ENCODE results near the gene ZNF441. TPM values are rescaled to one million over a fixed set of nuclear protein-coding genes. Genes with fewer than 3 reads are reported as not detected.

The ZNF441 gene
- total and polyA plus RNA-seq, 10 of the 15 experiments (the other 5 are each of a cell fraction or from before 2014, with no cell fraction given) = 1.0 to 9.4 (median 4.3) TPM

GRCh38 chr19:11833541-11833940 is 66.7 kb downstream of the ZNF441 start:
- Histone ChIP-seq H2AFZ (ENCODE audit: control insufficient read depth, low read depth, low read length) (no peak overlapping the region), H3K27me3 (replicated peaks in 1 of 2; ENCODE audit: control insufficient read depth in 2 of 2, insufficient read depth in 2 of 2, low read length in 1 of 2) (no peaks in the 10 kb centered on the region), H3K4me2 (ENCODE audit: control insufficient read depth, insufficient read depth) (no peak overlapping the region), H3K9me3 (replicated peaks; ENCODE audit: control insufficient read depth, insufficient read depth, low read length) (peaks cover 35% of the 10 kb centered on the region), H3K4me3 (no peak overlapping the region), H3K27ac (ENCODE audit: control insufficient read depth, insufficient read depth) (no peak overlapping the region), H3K79me2 (ENCODE audit: control insufficient read depth, insufficient read depth, low read length) (no peaks in the 10 kb centered on the region), H3K36me3 (ENCODE audit: control insufficient read depth in 2 of 2, insufficient read depth in 2 of 2, low read length in 1 of 2) (peaks cover 1 to 16% of the 10 kb centered on the region in 2 experiments; a peak in 1 of 4 replicates), H3K9ac (ENCODE audit: control insufficient read depth, insufficient read depth, low read length) (no peak overlapping the region), H3K4me1 (ENCODE audit: control insufficient read depth, insufficient read depth, low read length) (no peaks in the 10 kb centered on the region), H4K20me1 (ENCODE audit: control insufficient read depth, insufficient read depth) (no peaks in the 10 kb centered on the region)
- in situ Hi-C loops (cut with MboI) (no loop called here), intact Hi-C loops (cut with micrococcal nuclease; ENCODE audit: unreplicated experiment) (no loop called here)
- DNase-seq (ENCODE audit: low read depth, low spot score) = no peak
- no peak for ATAC-seq
- TF ChIP-seq RB1 (IDR thresholded peaks at IDR 0.05; ENCODE audit: borderline replicate concordance) (no peak), MTA2 (IDR thresholded peaks at IDR 0.05; ENCODE audit: low read depth) (no peak), MYC (IDR thresholded peaks at IDR 0.05; ENCODE audit: insufficient read depth, insufficient read length, insufficient replicate concordance, low read length, severe bottlenecking) (no peak), POU2F2 (IDR thresholded peaks at IDR 0.05; ENCODE audit: borderline replicate concordance, low read depth, low read length) (no peak), USF2 (IDR thresholded peaks at IDR 0.05; ENCODE audit: borderline replicate concordance, low read depth, low read length) (no peak), ETV6 (conservative IDR thresholded peaks at IDR 0.05 in 1 of 2, IDR thresholded peaks at IDR 0.05 in 1 of 2; ENCODE audit: borderline replicate concordance in 1 of 2, low read depth in 1 of 2) (no peak), ZBTB33 (IDR thresholded peaks at IDR 0.05) (no peak), ZNF384 (IDR thresholded peaks at IDR 0.05; ENCODE audit: borderline replicate concordance, low read depth, low read length) (no peak), CREM (IDR thresholded peaks at IDR 0.05; ENCODE audit: low read depth) (no peak), STAT3 (IDR thresholded peaks at IDR 0.05; ENCODE audit: low read depth, low read length) (no peak)
- TF ChIP-seq, protein P1, sequence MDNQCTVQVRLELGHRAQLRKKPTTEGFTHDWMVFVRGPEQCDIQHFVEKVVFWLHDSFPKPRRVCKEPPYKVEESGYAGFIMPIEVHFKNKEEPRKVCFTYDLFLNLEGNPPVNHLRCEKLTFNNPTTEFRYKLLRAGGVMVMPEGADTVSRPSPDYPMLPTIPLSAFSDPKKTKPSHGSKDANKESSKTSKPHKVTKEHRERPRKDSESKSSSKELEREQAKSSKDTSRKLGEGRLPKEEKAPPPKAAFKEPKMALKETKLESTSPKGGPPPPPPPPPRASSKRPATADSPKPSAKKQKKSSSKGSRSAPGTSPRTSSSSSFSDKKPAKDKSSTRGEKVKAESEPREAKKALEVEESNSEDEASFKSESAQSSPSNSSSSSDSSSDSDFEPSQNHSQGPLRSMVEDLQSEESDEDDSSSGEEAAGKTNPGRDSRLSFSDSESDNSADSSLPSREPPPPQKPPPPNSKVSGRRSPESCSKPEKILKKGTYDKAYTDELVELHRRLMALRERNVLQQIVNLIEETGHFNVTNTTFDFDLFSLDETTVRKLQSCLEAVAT (IDR thresholded peaks at IDR 0.05) = no peak
- ChIA-PET POLR2A (no interaction called here), RAD21 (ENCODE audit: unreplicated experiment) (no interaction called here), CTCF (no interaction called here), SMC1A (ENCODE audit: uncharacterized antibody, unreplicated experiment) (no interaction called here)
- no peak for FAIRE-seq
- 93% methylated on average over 2 of the region's 2 CpGs for WGBS (ENCODE audit: insufficient coverage, insufficient replicate concordance, low lambda C conversion rate, missing lambda C conversion rate)
- BruUV-seq (replicated peaks) = no TSS peak

Other genes with a start within 250 kb of the ZNF441 start
Only the 7 nearest of the 12 such genes appear.
- gene ZNF627, start 169.5 kb upstream of the ZNF441 start, total RNA-seq (2014; rRNA removed) = 10.9 and 12.5 TPM in 2 replicates
- 13.6 and 14.1 TPM in 2 replicates for gene ZNF627, start 169.5 kb upstream of the ZNF441 start, total RNA-seq (2014; rRNA removed; fragmentation: Illumina TruSeq; extraction: Trizol)
- 9.8 and 10.3 TPM in 2 replicates for gene ZNF627, start 169.5 kb upstream of the ZNF441 start, total RNA-seq (2021)
- gene ZNF627, start 169.5 kb upstream of the ZNF441 start, polyA plus RNA-seq (2011; rRNA removed) = 13.7 and 19.8 TPM in 2 replicates
- 10.6 and 11.4 TPM in 2 replicates for gene ZNF627, start 169.5 kb upstream of the ZNF441 start, polyA plus RNA-seq (2014; fragmentation: Illumina TruSeq; extraction: Trizol)
- 1 to 10 TPM; 5.1 to 5.4 TPM for gene ZNF627, start 169.5 kb upstream of the ZNF441 start, polyA plus RNA-seq (2014; fragmentation: Nextera tagmentation; extraction: Ambion mirVana)
- 4.8 and 6.3 TPM in 2 replicates for gene ZNF627, start 169.5 kb upstream of the ZNF441 start, polyA plus RNA-seq (2014; rRNA removed)
- gene ZNF627, start 169.5 kb upstream of the ZNF441 start, polyA plus RNA-seq (2016; fragmentation: Nextera tagmentation; extraction: Ambion mirVana) = 10 to 100 TPM in 1 of 2 experiments, 1 to 10 TPM in 1; 9.4 to 10.5 TPM
- gene ZNF823, start 28.1 kb upstream of the ZNF441 start, total RNA-seq (2014; rRNA removed) = 3.8 and 4.5 TPM in 2 replicates
- 4.9 and 5.4 TPM in 2 replicates for gene ZNF823, start 28.1 kb upstream of the ZNF441 start, total RNA-seq (2014; rRNA removed; fragmentation: Illumina TruSeq; extraction: Trizol)
- gene ZNF823, start 28.1 kb upstream of the ZNF441 start, total RNA-seq (2021) = 3.4 and 3.7 TPM in 2 replicates
- gene ZNF823, start 28.1 kb upstream of the ZNF441 start, polyA plus RNA-seq (2011; rRNA removed) = 8.0 and 11.9 TPM in 2 replicates
- 4.9 and 5.4 TPM in 2 replicates for gene ZNF823, start 28.1 kb upstream of the ZNF441 start, polyA plus RNA-seq (2014; fragmentation: Illumina TruSeq; extraction: Trizol)
- 1 to 10 TPM; 3.3 TPM for gene ZNF823, start 28.1 kb upstream of the ZNF441 start, polyA plus RNA-seq (2014; fragmentation: Nextera tagmentation; extraction: Ambion mirVana)
- 2.5 and 3.7 TPM in 2 replicates for gene ZNF823, start 28.1 kb upstream of the ZNF441 start, polyA plus RNA-seq (2014; rRNA removed)
- 1 to 10 TPM; 4.5 to 5.0 TPM for gene ZNF823, start 28.1 kb upstream of the ZNF441 start, polyA plus RNA-seq (2016; fragmentation: Nextera tagmentation; extraction: Ambion mirVana)
- 0.56 and 1.0 TPM in 2 replicates for gene ZNF491, start 31.5 kb downstream of the ZNF441 start, total RNA-seq (2014; rRNA removed)
- gene ZNF491, start 31.5 kb downstream of the ZNF441 start, total RNA-seq (2014; rRNA removed; fragmentation: Illumina TruSeq; extraction: Trizol) = 0.58 and 0.69 TPM in 2 replicates
- gene ZNF491, start 31.5 kb downstream of the ZNF441 start, total RNA-seq (2021) = 0.26 and 0.51 TPM in 2 replicates
- 0.19 and 0.22 TPM in 2 replicates for gene ZNF491, start 31.5 kb downstream of the ZNF441 start, polyA plus RNA-seq (2011; rRNA removed)
- gene ZNF491, start 31.5 kb downstream of the ZNF441 start, polyA plus RNA-seq (2014; fragmentation: Illumina TruSeq; extraction: Trizol) = 0.72 and 1.2 TPM in 2 replicates
- gene ZNF491, start 31.5 kb downstream of the ZNF441 start, polyA plus RNA-seq (2014; fragmentation: Nextera tagmentation; extraction: Ambion mirVana) = under 1 TPM; 0.18 to 0.49 TPM
- gene ZNF491, start 31.5 kb downstream of the ZNF441 start, polyA plus RNA-seq (2014; rRNA removed) = 0.28 and 1.4 TPM in 2 replicates
- gene ZNF491, start 31.5 kb downstream of the ZNF441 start, polyA plus RNA-seq (2016; fragmentation: Nextera tagmentation; extraction: Ambion mirVana) = under 1 TPM; 0.21 to 0.23 TPM
- gene ZNF440, start 47.3 kb downstream of the ZNF441 start, total RNA-seq (2014; rRNA removed) = 4.9 and 6.3 TPM in 2 replicates
- 8.2 and 8.9 TPM in 2 replicates for gene ZNF440, start 47.3 kb downstream of the ZNF441 start, total RNA-seq (2014; rRNA removed; fragmentation: Illumina TruSeq; extraction: Trizol)
- 3.6 and 7.0 TPM in 2 replicates for gene ZNF440, start 47.3 kb downstream of the ZNF441 start, total RNA-seq (2021)
- gene ZNF440, start 47.3 kb downstream of the ZNF441 start, polyA plus RNA-seq (2011; rRNA removed) = 3.6 and 5.4 TPM in 2 replicates
- gene ZNF440, start 47.3 kb downstream of the ZNF441 start, polyA plus RNA-seq (2014; fragmentation: Illumina TruSeq; extraction: Trizol) = 4.0 and 5.3 TPM in 2 replicates
- gene ZNF440, start 47.3 kb downstream of the ZNF441 start, polyA plus RNA-seq (2014; fragmentation: Nextera tagmentation; extraction: Ambion mirVana) = 1 to 10 TPM; 1.3 to 2.1 TPM
- 4.8 and 5.6 TPM in 2 replicates for gene ZNF440, start 47.3 kb downstream of the ZNF441 start, polyA plus RNA-seq (2014; rRNA removed)
- 1 to 10 TPM; 1.8 to 2.8 TPM for gene ZNF440, start 47.3 kb downstream of the ZNF441 start, polyA plus RNA-seq (2016; fragmentation: Nextera tagmentation; extraction: Ambion mirVana)
- gene ZNF439, start 81.7 kb downstream of the ZNF441 start, total RNA-seq (2014; rRNA removed) = 1.2 and 1.8 TPM in 2 replicates
- 2.4 and 2.5 TPM in 2 replicates for gene ZNF439, start 81.7 kb downstream of the ZNF441 start, total RNA-seq (2014; rRNA removed; fragmentation: Illumina TruSeq; extraction: Trizol)
- gene ZNF439, start 81.7 kb downstream of the ZNF441 start, total RNA-seq (2021) = 1.2 and 1.8 TPM in 2 replicates
- gene ZNF439, start 81.7 kb downstream of the ZNF441 start, polyA plus RNA-seq (2011; rRNA removed) = 0.53 and 0.79 TPM in 2 replicates
- gene ZNF439, start 81.7 kb downstream of the ZNF441 start, polyA plus RNA-seq (2014; fragmentation: Illumina TruSeq; extraction: Trizol) = 1.4 and 2.2 TPM in 2 replicates
- under 1 TPM; 0.43 to 0.77 TPM for gene ZNF439, start 81.7 kb downstream of the ZNF441 start, polyA plus RNA-seq (2014; fragmentation: Nextera tagmentation; extraction: Ambion mirVana)
- 1.4 and 1.7 TPM in 2 replicates for gene ZNF439, start 81.7 kb downstream of the ZNF441 start, polyA plus RNA-seq (2014; rRNA removed)
- gene ZNF439, start 81.7 kb downstream of the ZNF441 start, polyA plus RNA-seq (2016; fragmentation: Nextera tagmentation; extraction: Ambion mirVana) = 1 to 10 TPM; 1.1 to 1.2 TPM
- 0.51 and 0.65 TPM in 2 replicates for gene ZNF69, start 120.8 kb downstream of the ZNF441 start, total RNA-seq (2014; rRNA removed)
- 0.63 and 0.78 TPM in 2 replicates for gene ZNF69, start 120.8 kb downstream of the ZNF441 start, total RNA-seq (2014; rRNA removed; fragmentation: Illumina TruSeq; extraction: Trizol)
- gene ZNF69, start 120.8 kb downstream of the ZNF441 start, total RNA-seq (2021) = 0.37 and 0.38 TPM in 2 replicates
- 0.12 and 0.15 TPM in 2 replicates for gene ZNF69, start 120.8 kb downstream of the ZNF441 start, polyA plus RNA-seq (2011; rRNA removed)
- 0.28 and 0.44 TPM in 2 replicates for gene ZNF69, start 120.8 kb downstream of the ZNF441 start, polyA plus RNA-seq (2014; fragmentation: Illumina TruSeq; extraction: Trizol)
- gene ZNF69, start 120.8 kb downstream of the ZNF441 start, polyA plus RNA-seq (2014; fragmentation: Nextera tagmentation; extraction: Ambion mirVana) = under 1 TPM; 0.33 to 0.48 TPM
- 0.25 and 0.58 TPM in 2 replicates for gene ZNF69, start 120.8 kb downstream of the ZNF441 start, polyA plus RNA-seq (2014; rRNA removed)
- gene ZNF69, start 120.8 kb downstream of the ZNF441 start, polyA plus RNA-seq (2016; fragmentation: Nextera tagmentation; extraction: Ambion mirVana) = under 1 TPM; 0.50 to 0.63 TPM
- gene ZNF700, start 158.1 kb downstream of the ZNF441 start, total RNA-seq (2014; rRNA removed) = 10.5 and 12.4 TPM in 2 replicates
- gene ZNF700, start 158.1 kb downstream of the ZNF441 start, total RNA-seq (2014; rRNA removed; fragmentation: Illumina TruSeq; extraction: Trizol) = 15.1 and 16.2 TPM in 2 replicates
- 11.2 and 11.8 TPM in 2 replicates for gene ZNF700, start 158.1 kb downstream of the ZNF441 start, total RNA-seq (2021)
- 16.0 and 24.7 TPM in 2 replicates for gene ZNF700, start 158.1 kb downstream of the ZNF441 start, polyA plus RNA-seq (2011; rRNA removed)
- gene ZNF700, start 158.1 kb downstream of the ZNF441 start, polyA plus RNA-seq (2014; fragmentation: Illumina TruSeq; extraction: Trizol) = 13.6 and 16.3 TPM in 2 replicates
- gene ZNF700, start 158.1 kb downstream of the ZNF441 start, polyA plus RNA-seq (2014; fragmentation: Nextera tagmentation; extraction: Ambion mirVana) = 1 to 10 TPM; 6.7 to 8.3 TPM
- gene ZNF700, start 158.1 kb downstream of the ZNF441 start, polyA plus RNA-seq (2014; rRNA removed) = 11.1 and 11.8 TPM in 2 replicates
- 1 to 10 TPM; 8.1 to 8.4 TPM for gene ZNF700, start 158.1 kb downstream of the ZNF441 start, polyA plus RNA-seq (2016; fragmentation: Nextera tagmentation; extraction: Ambion mirVana)